ENCODE measurements around the gene OPN1MW.
"Not testable (repeated sequence)": the region's sequence is repeated elsewhere in the genome, so short reads cannot be mapped to it uniquely, and the experiment has no call there.

The OPN1MW gene

DNA sequence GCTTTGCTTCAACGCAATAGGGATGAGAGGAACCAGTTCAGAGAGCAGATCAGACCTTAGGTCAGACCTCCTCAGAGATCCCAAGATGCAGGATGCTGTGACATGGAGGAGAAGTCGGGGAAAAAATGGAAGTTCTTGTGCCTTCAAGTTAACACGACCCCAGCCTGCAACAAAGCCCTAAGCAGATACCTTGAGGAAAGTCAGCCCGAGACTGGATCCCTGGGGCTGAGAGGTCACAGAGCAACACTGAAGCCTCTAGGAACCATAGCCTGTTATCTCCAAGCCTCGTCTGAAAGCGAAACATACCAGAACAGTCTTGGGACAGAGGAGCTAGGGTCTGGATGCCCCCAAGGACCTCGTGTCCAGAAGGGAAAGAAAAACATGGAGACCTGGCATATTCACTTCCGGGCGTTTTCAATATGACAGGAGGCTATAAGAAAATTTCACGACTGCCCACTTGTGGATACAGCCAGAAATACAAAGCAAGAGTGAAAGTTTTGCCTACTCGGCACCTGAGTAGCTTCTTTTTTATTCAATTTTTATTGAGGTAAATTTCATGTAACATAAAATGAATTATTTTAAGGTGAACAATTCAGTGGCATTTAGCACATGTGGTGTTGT, 56.7 kb downstream of the OPN1MW start:
- H3K9ac ChIP-seq, H3K27ac ChIP-seq, H3K4me1 ChIP-seq, H4K20me1 ChIP-seq, H3K4me3 ChIP-seq, H3K4me2 ChIP-seq, H3K36me3 ChIP-seq, H3K27me3 ChIP-seq, H3K9me3 ChIP-seq: not testable (repeated sequence)

GRCh38 chrX:154239982-154240503, 57.6 kb downstream of the OPN1MW start:
- H4K20me1 ChIP-seq, H3K27ac ChIP-seq, H3K4me1 ChIP-seq, H3K4me3 ChIP-seq, H3K4me2 ChIP-seq, H3K36me3 ChIP-seq, H3K9ac ChIP-seq, H3K27me3 ChIP-seq, H3K9me3 ChIP-seq: not testable (repeated sequence)

All from BLaER1 (cell line).